GM18907 (cell line): ENCODE measurements around the gene AGBL4.

Experiments
- ATAC-seq: cut with Tn5 transposase; IDR thresholded peaks from one replicate; pipeline ENCODE4 v1.9.1; 2021; ENCODE audit warnings: mild to moderate bottlenecking, moderate library complexity; ENCODE audit not compliant: unreplicated experiment

AGBL4 gene

GRCh38 chr1:48784301-48784700 is 1239.5 kb downstream of the AGBL4 start:
- no peak for ATAC-seq

GRCh38 chr1:48777219-48777895 is 1246.4 kb downstream of the AGBL4 start:
- no peak for ATAC-seq

- ATAC-seq: no peak
These were observed 1247.1 kb downstream of the AGBL4 start, which contains the start of gene BEND5 for GRCh38 chr1:48776393-48777218. Gene BEND5, minus strand, starts transcription at chr1:48776891. Its CDS starts 60 bp downstream, at chr1:48776831.

- ATAC-seq: no peak
These were observed 1247.8 kb downstream of the AGBL4 start for GRCh38 chr1:48775831-48776392.

- peak; percentile 66 for ATAC-seq
These were observed 1250.6 kb downstream of the AGBL4 start for GRCh38 chr1:48773133-48773532.

GRCh38 chr1:48772211-48772610 is 1251.5 kb downstream of the AGBL4 start:
- no peak for ATAC-seq

GRCh38 chr1:48771561-48771960 is 1252.2 kb downstream of the AGBL4 start:
- no peak for ATAC-seq

GRCh38 chr1:48767975-48768510 is 1255.7 kb downstream of the AGBL4 start:
- no peak for ATAC-seq

GRCh38 chr1:48765335-48765734 is 1258.4 kb downstream of the AGBL4 start:
- no peak for ATAC-seq

- ATAC-seq: no peak
These were observed 1261.8 kb downstream of the AGBL4 start for GRCh38 chr1:48761986-48762385.

- ATAC-seq: no peak
These were observed 1262.3 kb downstream of the AGBL4 start for GRCh38 chr1:48761411-48761810.

- ATAC-seq: no peak
These were observed 1262.9 kb downstream of the AGBL4 start for GRCh38 chr1:48760857-48761256.

- ATAC-seq: no peak
These were observed 1264.8 kb downstream of the AGBL4 start for GRCh38 chr1:48758976-48759375.

- peak; percentile 57 for ATAC-seq
These were observed 1266.4 kb downstream of the AGBL4 start for GRCh38 chr1:48757363-48757762.

GRCh38 chr1:48756683-48757316 is 1267.0 kb downstream of the AGBL4 start:
- ATAC-seq: peak; percentile 49

- ATAC-seq: no peak
These were observed 1270.5 kb downstream of the AGBL4 start for GRCh38 chr1:48753293-48753692.

- peak; percentile 94 for ATAC-seq
These were observed 1273.6 kb downstream of the AGBL4 start for GRCh38 chr1:48750109-48750508.

GRCh38 chr1:48749068-48749467 is 1274.7 kb downstream of the AGBL4 start:
- ATAC-seq: no peak

GRCh38 chr1:48746906-48747305 is 1276.8 kb downstream of the AGBL4 start:
- no peak for ATAC-seq

GRCh38 chr1:48744032-48744431 is 1279.7 kb downstream of the AGBL4 start:
- no peak for ATAC-seq

GRCh38 chr1:48743480-48743879 is 1280.3 kb downstream of the AGBL4 start:
- ATAC-seq: no peak
